Right lobe of liver (tissue), 4 donors: Measurements from ENCODE around the gene C19orf85.

Experiments
- POLR2A ChIP-seq: fragments of 450-650 bp; IDR thresholded peaks from one replicate; pipeline ENCODE4 v1.6.1; 2017; ENCODE audit warnings: antibody characterized with exemption, mild to moderate bottlenecking
- TF ChIP-seq, protein P1 (sequence below), 4 donors: fragments of 200-600 bp in 3 of 4; fragments of 450-650 bp in 1 of 4; IDR thresholded peaks; one replicate each; pipeline versions ENCODE4 v1.5.1 to v1.8.0; 2016 to 2022; ENCODE audit warnings: antibody characterized with exemption in 4 of 4, mild to moderate bottlenecking in 2 of 4
- donor health status: DM: no; HTN: no; CAD: no.
- donor health status: DM: no; HTN: no; CAD: no.
- donor health status: DM: no; HTN: yes; CAD: no.

DNA sequence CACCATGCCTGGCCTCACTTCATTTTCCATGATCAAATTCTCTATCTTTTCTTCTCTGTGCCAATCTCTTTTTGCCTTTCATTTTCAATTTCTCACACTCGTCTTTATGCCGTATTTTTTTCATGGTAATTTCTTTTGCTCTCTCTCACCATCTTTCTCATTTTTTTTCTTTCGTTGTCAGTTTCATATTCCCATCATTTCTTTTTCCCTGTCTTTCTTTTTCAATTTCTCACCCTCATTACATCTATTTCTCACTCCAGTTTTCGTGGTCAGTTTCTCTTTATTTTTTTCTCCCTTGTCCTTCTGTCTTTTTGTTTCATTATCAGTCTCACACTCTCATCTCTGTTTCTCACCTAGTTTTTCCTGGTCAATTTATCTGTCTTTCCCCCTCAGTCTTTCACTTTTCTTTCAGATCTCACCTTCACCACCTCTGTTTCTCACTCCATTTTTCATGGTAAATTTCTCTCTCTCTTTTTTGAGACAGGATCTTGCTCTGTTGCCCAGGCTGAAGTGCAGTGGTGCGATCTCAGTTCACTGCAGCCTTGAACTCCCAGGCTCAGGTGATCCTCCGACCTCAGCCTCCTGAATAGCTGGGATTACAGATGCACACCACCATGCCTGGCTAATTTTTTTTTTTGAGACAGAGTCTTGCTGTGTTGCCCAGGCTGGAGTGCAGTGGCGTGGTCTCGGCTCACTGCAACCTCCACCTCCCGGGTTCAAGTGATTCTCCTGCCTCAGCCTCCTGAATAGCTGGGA is 37.8 kb upstream of the C19orf85 start:
- TF ChIP-seq, protein P1, sequence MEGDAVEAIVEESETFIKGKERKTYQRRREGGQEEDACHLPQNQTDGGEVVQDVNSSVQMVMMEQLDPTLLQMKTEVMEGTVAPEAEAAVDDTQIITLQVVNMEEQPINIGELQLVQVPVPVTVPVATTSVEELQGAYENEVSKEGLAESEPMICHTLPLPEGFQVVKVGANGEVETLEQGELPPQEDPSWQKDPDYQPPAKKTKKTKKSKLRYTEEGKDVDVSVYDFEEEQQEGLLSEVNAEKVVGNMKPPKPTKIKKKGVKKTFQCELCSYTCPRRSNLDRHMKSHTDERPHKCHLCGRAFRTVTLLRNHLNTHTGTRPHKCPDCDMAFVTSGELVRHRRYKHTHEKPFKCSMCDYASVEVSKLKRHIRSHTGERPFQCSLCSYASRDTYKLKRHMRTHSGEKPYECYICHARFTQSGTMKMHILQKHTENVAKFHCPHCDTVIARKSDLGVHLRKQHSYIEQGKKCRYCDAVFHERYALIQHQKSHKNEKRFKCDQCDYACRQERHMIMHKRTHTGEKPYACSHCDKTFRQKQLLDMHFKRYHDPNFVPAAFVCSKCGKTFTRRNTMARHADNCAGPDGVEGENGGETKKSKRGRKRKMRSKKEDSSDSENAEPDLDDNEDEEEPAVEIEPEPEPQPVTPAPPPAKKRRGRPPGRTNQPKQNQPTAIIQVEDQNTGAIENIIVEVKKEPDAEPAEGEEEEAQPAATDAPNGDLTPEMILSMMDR (IDR thresholded peaks at IDR 0.05), result no peak
- TF ChIP-seq POLR2A, result no peak
